ENCODE results near the gene PRUNE2.

Gene PRUNE2

DNA sequence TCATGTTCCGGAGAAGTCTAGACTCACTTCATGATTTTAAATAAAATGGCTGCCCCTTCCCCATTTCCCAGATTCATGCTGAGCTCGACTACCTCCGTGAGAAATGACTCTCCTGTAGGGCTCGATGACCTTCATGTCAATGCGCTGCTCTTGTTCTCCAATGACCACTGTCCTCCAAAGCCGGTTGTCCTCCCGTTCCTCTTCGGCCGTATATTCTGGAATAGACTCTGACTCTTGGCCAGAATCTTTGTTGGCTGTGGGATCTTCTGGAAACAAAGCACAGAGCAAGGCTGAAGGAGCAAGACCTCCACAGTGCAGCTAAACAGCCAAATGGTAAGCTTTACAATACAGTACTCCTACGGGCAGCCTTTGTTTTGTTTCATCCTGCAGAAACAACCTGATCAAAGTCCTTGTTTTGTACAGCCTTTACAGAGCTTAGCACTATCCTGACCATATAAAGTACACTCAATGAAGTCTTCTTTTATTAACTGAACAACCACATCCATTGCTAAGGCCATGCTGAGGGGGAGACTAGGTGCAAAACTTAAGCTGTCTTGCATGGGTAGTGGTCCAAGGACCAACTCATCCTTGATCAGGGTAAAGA is 261.2 kb downstream of the PRUNE2 start:
- DNase-seq = no peak

DNA sequence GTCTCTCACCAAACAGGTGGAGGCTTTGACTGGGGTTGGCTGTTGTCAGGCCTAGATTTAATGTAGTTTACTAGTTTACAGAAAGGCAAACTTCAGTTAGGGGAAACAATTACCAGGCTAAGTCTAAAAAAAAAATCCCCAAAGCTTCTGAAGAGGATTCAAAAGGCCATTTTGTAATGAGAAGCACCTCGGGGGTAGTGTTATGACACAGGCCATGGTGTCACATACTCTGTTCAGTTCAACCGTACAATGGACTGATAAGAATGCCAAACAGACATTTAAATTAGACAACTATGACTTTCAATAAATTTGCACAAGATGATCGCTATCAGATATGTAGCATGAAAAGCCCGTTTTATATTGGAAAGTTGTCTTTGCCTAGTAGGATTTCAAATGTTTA is 261.7 kb downstream of the PRUNE2 start:
- no peak for DNase-seq

DNA sequence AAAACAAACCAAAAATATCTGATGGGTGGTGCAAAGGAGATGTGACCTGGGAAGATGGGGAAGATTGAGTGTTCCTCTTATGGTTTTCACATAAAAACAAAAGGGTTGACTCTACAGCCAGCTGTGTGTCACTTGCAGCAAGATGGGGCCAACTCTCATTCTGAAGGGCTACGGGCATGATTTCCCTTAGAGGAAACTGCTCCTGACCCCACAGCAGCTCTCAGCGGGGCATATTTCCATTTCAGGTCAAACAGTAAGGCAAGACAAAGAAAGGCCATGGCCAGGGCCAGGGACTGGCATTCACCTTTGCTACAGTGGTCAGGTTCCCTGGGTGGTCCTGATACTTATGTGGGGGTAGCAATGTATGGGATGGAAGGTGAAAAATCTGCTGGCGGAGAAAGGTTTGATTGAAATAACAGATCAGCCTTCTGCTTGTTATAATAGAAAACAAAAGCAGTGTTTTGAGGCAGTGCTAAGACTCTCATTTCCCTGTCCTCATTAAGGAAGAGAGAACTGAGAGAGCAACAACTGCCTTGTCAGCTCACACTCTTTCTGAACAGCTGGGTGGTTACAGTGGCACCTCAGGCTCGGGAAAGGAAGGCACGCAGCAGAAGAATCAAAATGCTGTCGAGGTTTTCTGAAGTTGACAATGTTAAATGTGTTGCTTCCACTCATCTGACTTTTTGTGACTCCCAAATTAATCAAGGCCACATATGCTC is 262.4 kb downstream of the PRUNE2 start:
- DNase-seq = no peak

DNA sequence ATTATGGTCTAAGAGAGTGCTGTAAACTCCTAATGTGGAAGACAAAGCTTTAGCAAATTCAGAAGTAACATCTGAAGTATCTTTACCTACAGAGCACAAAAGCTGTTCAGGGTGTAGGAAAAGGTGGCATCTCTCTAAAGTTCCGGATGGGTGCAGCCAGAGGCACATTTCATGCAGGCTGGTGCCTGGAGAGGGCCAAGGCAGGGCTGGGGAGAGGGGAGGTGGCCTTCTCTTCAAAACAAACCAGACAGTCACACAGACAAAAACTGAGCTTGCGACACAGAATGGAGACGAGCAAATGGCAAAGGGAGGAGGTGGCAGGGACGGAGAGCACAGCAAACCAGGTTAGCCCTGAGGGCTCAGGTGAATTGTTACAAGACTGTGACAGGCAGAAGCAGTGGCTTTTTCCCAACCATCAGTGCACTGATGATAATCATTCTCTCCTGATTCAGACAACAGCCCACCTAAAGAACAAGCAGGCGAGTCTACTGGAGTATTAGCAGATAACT is 263.2 kb downstream of the PRUNE2 start:
- no peak for DNase-seq

DNA sequence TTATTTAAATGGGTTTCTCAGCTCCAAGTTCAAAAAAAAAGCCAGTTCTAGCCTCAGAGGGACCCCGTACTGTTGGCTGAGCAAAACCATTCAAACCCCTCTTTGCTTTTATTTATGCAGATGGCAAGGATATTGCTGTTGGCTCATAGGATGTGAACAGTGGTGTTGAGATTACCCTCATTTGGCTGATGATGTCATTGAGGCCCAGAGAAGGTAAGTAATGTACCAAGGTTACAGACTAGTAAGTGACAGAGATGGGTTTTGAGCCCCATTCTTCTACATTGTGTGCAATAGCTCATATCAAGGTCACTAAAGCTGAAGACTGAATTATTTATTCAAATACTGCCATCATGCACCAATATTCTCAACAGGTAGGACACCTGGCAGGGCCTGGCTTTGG is 263.8 kb downstream of the PRUNE2 start:
- DNase-seq = no peak

DNA sequence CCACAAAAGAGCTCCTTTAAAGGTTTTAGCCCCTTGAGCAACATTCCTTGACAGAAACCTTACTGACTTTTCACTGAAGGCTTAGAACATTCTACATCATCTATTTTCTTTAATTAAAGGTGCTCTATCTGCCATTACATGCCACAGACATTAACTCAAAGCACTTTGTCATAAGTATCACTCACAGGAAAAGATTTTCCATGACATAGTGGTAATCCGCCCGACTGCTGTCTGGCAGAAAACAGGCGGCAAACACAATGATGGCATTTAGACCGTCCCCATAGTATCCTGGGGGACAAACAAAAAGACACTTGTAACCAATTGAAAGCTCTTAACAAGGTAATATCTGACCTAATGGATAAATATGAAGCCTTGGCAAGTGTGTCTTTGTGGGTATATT is 267.9 kb downstream of the PRUNE2 start:
- DNase-seq = no peak

DNA sequence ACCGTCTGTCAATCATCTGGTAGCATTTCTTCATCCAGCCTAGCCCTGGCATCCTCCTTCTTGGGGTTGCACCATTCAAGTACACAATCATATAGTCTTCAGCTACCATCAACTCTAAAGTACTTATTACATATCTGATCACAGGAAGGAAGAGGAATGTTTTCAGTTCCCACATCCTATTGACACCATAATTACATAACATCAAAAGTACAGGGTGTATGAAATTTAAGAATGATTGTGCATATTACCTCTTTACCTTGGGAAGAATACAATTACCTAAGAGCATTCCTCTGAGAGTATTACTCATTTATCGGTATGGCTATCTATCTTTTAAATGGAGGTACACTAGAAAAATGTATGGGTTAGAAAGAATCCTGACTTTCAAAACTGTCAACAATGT is 268.5 kb downstream of the PRUNE2 start:
- no peak for DNase-seq

DNA sequence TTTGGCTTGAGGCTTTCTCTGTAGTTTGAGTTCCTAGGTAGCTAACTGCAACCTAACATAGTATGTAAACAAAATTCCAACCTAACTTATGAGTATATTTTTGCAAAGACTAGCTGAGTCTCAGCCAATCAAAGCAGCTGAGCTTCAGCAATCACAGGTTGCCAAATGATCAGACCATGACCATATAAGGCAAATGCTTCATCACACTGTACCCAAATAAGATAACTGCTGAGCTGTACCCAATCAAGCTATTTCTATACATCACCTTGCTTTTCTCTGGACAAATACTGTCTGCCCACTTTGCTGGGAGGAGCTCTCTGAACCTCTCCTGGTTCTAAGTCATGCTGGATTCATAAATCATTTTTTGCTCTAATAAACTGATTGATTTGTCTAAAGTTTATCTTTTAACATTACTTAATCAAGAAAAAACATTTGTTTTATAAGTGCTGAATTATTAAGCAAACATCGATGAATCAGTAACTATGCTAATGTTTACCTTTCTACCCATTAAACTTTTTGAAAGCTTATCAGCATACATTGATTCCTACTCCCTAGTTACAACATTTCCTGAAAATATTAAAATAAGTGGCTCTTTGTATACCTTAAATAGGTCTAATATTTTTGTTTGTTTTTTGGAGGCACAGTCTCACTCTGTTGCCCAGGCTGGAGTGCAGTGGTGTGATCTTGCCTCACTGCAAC is 271.4 kb downstream of the PRUNE2 start:
- no peak for DNase-seq

DNA sequence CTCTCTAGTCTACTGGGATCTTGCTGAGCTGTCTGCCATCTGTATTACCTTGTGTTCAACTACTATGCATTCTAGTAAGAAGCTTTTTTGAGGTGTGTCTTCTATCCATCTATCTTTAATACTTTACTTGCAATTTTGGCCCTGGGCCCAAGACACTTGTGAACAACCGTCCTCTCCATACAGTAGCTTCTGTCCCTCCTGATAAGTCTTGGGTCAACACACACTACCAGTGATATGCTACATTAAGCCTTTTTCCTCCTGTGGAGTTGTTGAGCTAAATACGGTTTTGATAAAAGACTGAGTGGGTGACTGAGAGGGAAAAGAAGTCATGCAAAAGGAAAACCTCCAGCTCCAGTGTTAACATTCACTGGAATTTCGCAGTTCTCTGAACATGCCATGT is 275.0 kb downstream of the PRUNE2 start:
- no peak for DNase-seq

DNA sequence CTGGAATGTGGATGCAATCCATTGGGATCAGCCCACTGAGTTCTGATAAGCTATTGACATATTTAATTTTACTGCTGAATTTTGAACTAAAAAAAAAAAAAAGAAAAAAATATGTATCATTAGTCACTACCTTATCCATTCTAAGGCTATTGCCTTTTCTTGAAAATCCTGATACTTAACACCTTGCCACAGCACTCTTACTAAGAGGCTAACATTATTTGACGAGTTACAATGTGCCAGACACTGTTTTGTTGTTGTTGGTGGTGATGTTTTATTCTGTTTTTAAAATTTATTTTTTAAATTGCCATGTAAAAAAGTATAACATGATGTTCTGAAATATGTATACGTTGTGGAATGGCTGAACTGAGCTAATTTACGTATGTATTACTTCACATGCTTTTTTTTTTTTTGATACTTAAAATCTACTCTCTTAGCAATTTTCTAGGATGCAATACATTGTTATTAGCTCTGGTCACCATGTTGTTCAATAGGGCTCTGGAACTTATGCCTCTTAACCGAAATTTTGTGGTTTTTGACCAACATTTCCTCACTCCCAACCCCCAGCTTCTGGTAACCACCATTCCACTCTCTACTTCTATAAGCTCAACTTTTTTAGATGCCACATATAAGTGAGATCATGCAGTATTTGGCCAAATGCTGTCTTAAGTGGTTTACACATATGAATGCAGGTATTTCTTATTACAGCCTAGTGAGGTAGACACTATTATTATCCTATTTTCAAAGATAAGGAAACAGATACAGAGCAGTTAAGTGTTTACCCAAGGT is 276.5 kb downstream of the PRUNE2 start:
- no peak for DNase-seq

DNA sequence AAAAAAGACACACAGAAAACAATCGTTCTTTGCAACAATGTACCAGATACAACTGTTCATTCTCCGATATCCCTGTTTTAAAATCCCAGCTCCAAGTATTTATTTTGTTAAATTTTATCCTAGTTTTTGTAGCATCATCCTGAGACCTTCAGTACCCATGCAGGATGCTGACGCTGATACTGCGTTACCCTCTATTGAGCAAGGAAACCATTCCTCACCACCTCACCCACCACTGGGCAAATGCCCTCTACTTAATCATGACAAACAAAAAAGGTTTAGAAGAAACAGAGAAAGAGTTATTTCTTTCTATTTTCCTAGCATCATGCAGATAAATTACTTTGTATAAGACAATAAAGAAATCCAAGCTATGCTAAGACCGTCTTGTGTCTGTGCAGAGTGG is 277.8 kb downstream of the PRUNE2 start:
- no peak for DNase-seq

DNA sequence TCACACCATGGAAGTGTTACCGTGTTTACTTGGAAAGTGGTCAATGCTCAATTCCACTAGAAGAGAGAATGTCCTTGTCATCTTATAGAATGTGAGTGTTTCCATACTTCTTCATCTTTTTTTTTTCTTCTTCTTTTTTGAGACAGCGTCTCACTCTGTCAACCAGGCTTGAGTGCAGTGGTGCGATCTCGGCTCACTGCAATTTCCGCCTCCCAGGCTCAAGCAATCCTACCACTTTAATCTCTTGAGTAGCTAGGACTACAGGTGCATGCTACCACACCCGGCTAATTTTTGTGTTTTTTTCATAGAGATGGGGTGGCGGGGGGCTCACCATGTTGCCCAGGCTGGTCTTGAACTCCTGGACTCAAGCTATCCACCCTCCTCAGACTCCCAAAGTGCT is 278.9 kb downstream of the PRUNE2 start:
- DNase-seq = no peak

DNA sequence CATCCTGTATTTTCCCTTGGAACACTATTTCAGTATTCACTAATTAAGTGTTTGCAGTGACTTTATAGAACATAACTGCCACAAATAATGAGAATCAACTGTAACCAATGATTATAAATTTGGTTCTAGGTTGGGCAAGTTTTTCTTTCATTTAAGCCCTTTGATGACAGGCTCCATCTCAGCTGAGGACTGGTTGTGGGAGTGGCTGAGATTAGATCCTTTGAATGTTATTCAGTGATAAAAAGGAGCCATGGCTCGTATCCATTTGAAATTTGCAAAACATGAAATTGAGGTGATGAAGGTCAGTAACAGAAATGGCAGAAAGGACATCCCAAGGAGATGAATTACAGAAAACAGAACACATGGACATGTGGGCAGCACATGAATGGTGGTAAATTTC is 279.8 kb downstream of the PRUNE2 start:
- DNase-seq = no peak

DNA sequence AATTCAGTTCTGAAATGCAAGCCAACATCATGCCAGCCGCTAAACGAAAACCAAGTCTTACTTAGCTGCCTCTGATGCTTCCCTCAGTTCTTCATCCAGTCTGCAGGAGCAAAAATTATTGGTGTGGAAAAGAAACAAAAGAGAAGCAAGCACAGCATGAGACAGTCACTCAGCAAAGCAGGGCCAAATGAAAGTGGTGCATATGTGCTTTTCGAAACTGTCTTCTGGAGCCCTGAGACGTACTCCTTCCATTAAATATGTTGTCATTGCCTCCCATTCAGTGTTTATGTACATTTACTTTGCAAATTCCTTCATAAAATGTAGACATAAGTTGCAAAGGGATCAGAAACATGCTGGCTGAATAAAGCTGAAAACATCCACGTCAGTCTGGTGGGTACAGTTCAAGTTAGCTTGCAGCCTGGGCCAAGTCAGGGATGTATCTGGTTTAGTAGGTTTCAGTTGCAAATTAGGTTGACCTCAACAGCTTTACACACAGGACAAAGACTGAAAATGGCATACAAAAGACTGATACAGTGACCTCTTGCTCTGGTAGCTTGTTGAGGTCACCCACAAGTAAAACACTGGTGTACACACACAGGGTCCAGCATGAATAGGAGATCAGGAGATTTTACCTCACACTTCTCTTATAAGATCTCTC is 281.4 kb downstream of the PRUNE2 start:
- no peak for DNase-seq

DNA sequence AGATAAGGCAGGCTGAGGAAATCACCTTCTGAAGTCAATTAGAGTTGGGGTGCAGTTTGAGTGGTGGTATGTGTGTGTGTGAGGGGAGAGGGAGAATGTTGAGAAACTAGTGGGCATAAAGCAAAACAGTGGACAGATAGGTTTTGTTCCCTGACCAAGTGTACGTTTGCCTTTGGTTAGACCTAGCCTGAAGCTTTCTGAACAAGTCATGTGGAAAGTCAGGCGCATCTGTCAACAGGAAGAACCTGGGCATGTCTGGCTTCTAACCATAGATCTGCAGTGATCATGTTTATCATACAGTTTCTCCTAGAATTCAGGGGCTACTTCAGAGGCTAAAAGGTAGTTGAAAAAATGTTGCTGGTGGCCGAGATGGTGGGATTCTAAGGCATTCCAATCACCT is 284.9 kb downstream of the PRUNE2 start:
- DNase-seq = no peak

DNA sequence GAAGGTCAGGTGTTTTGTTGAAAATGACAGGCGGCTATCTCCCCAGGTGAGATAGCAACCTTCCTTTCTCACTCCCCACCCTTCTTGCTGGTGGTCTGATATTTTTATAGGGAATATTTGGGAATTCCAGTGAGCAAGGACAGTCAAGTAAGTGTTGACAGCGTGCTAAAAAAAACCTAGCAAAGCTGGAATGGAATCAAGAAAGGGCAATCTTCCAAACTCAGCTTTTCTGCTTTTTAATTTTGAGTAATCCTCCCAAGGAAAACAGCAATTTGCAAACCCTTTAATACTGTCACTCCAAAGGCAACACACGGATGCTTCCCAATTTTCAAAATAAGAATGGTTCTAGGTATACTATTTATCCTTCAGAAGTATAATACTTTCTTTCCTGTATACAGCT is 285.3 kb downstream of the PRUNE2 start:
- no peak for DNase-seq

DNA sequence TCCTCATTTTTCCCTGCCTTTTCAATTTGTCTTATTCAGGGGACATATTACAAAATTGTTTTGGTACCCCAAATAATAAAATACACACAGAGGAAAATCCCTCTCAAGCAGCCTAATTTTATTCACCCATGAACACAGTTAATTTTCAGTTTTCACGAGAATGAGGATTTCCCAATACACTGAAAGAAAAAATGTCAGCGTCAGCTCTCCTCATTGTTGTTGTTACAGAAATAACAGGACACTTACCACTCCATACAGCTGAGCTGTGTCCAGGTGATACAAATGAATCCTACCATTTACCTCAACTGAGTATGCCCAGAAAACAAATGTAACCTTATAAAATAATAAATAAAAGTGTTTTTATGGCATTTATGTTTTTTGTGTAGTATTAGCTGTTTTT is 286.3 kb downstream of the PRUNE2 start:
- no peak for DNase-seq

DNA sequence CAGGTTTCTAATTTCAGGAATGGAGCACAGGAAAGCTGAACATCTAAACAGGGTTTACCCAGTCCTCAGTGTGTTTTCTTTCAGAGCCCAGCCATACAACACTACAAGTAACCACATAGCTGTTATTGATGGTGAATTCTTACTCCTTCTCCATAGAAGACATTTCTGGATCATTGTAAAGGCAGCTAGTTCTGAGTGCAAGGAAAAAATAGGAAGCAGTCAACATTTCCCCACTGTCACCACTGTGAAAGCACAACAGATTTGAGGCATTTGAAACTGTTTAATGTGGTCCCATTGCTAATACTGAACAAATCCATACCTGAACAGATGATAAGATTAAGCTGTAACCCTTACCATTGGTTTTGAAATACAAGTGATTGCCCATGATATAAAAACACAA is 286.7 kb downstream of the PRUNE2 start:
- no peak for DNase-seq

DNA sequence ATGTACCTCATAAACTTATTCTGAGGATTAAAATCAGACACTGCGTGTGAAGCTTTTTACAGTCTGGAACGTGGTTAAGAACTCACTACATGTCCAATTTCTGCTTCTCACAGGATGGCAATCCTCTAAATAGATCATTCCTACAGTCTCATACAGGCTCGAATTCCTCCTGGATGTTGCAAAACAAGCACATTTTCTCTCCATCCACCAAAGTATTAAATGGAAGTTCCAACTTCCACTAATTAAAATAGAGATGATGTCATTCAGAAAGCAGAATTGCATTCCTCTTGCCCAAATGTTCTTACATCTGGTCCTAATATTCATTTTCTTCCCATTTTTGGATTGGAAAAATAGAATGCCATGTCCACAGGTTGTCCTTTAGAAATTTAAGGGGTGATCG is 287.2 kb downstream of the PRUNE2 start:
- no peak for DNase-seq

DNA sequence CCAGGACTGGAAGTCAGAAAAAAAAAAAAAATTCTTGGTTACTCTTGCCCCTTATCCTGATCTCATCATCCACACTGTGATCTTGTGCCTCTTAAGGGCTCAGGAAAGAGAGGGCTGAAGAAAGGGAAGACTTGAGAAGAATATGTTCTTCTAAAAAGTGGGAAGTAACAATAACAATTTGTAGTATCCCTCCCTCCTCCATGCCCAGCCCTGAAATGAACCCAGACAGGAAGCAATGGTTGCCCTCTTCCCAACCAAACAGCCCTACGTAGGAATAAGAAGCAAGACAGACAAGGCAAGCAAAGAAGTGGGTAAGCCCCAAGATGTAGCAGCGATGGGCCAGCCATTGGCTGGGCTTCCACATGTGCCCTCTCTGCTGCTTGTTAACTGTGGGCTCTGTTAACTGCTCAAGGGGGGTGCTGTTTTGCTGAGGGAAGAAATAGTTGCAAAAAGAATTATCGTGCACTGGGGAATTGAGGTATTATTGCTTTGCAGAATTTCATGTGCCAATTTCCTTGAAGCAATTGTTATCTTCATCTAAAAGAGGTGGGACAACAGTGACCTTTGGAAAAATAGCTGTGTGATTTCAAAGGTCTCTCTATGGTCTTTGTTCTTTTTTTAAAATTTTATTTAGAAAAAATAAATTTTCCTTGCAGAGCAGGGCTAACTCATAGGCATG is 288.3 kb downstream of the PRUNE2 start:
- no peak for DNase-seq

DNA sequence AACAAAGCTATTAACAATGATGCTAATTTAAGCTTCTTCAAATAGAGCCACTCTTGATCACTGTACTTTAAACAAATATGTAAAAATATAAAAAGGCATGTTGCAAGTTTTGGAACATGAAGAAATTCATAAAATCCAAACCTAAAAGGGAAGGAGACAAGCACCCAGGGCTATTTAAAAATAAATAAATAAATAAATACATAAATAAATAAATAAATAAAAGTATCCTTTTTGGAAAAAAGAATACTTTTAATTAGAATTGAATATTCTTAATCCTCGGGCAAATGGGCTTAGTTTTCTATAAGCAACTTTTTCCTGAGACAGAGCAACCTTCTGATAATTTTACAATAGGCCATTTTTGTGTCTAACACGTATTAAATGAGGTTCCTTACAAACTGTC is 289.1 kb downstream of the PRUNE2 start:
- no peak for DNase-seq

DNA sequence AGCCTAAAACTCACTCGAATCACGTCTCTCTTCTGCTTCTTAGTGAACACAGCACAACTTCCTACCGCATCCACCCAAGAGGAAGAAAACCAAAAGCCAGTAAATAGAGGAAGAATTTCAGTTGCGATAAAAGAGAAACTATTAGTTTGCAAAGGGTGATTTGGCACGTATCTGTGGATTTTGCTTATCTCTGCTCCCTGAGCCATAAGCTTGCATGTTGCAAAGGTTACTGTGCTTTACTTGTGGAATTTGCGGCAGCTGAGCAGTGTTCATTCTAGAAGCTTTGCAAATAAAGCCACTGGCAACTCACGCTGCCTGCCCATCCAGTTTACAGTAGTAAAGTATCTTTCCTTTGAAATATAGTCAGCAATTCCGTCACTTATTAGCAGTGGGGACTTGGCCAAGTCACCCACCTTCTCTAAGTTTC is 290.7 kb downstream of the PRUNE2 start:
- DNase-seq = no peak

Measured in SHP77 treated with DMSO at 0.1 percent for 48 hours (cell line).